ENCODE measurements around the gene ZNF32. TPM values are rescaled to one million over a fixed set of nuclear protein-coding genes. Genes with fewer than 3 reads are reported as not detected.
"Not testable (repeated sequence)": the region's sequence is repeated elsewhere in the genome, so short reads cannot be mapped to it uniquely, and the experiment has no call there.

Gene ZNF32
- total RNA-seq, 1 donor from 2014 or later: 45.1 TPM

DNA sequence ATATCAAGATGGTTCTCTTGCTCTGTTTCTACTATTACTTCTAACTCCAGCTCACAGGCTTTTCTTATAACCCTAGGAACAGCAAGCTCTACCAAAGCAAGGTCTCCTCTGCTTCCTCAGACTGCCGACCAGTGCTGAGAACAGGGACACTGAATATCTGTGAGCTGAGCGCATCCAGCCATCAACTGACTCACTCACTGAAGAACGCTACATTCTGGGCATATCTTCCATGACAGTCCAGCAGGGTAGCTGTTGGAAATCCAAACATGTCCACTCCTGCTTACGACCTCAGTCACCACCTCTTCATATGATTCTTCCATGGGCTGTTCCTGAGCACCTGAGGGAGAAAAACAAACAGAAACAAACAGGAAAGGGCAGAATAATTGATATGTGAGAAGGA is 2.8 kb downstream of the ZNF32 start:
- DNase-seq: no peak
- Histone ChIP-seq H3K27me3 (ENCODE audit: low read depth) (no peaks in the 10 kb centered on the region), H3K27ac (replicated peaks) (no peak overlapping the region), H3K4me3 (no peak overlapping the region), H3K9me3 (replicated peaks) (peaks cover 62% of the 10 kb centered on the region), H3K4me1 (peaks cover 19% of the 10 kb centered on the region), H3K36me3 (peaks cover 57% of the 10 kb centered on the region)
- TF ChIP-seq, protein P1, sequence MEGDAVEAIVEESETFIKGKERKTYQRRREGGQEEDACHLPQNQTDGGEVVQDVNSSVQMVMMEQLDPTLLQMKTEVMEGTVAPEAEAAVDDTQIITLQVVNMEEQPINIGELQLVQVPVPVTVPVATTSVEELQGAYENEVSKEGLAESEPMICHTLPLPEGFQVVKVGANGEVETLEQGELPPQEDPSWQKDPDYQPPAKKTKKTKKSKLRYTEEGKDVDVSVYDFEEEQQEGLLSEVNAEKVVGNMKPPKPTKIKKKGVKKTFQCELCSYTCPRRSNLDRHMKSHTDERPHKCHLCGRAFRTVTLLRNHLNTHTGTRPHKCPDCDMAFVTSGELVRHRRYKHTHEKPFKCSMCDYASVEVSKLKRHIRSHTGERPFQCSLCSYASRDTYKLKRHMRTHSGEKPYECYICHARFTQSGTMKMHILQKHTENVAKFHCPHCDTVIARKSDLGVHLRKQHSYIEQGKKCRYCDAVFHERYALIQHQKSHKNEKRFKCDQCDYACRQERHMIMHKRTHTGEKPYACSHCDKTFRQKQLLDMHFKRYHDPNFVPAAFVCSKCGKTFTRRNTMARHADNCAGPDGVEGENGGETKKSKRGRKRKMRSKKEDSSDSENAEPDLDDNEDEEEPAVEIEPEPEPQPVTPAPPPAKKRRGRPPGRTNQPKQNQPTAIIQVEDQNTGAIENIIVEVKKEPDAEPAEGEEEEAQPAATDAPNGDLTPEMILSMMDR (IDR thresholded peaks at IDR 0.05; ENCODE audit: borderline replicate concordance): no peak
- intact Hi-C loops (cut with micrococcal nuclease): no loop called here

DNA sequence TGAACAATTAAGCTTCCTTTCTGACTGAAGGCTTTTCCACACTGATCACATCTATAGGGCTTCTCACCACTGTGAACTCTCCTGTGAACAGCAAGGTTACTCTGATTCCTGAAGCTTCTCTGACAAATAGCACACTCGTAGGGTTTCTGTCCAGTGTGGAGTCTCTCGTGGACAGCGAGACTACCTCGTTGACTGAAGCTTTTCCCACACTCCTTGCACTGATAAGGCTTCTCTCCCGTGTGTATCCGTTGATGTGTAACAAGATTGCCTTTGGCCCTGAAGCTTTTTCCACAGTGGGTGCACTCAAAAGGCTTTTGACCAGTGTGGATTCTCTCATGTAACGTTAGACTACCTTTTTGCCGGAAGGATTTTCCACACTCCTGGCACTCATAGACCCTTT is 4.4 kb downstream of the ZNF32 start:
- H3K36me3 ChIP-seq: peaks cover 57% of the 10 kb centered on the region

DNA sequence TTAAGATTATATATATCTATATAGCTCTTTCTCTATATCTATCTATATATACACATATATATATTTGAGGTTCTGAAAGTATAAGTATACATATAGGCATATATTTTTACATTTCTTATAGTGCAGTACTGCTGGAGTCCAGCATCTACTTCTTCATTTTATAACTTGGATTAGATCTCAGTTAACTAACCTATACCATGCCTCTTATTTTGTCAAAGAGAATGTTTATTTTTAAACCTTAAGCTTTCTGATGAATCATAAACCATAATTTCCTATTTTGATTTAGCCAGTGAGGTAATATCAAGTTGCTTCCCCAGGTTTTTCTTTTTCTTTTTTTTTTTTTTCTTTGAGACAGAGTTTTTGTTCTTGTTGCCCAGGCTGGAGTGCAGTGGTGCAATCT is 8.1 kb downstream of the ZNF32 start:
- Histone ChIP-seq H3K9me3 (replicated peaks) (peaks cover 78% of the 10 kb centered on the region), H3K4me3 (no peak overlapping the region), H3K27me3 (ENCODE audit: low read depth) (no peaks in the 10 kb centered on the region), H3K36me3 (peaks cover 44% of the 10 kb centered on the region), H3K4me1 (no peaks in the 10 kb centered on the region), H3K27ac (replicated peaks) (no peak overlapping the region)
- intact Hi-C loops (cut with micrococcal nuclease): no loop called here
- no peak for DNase-seq
- TF ChIP-seq, protein P1 (IDR thresholded peaks at IDR 0.05; ENCODE audit: borderline replicate concordance): no peak

More for the DNA sequence above, 4.4 kb downstream of the ZNF32 start:
- Histone ChIP-seq H3K27ac (replicated peaks) (no peak overlapping the region), H3K4me1 (peaks cover 15% of the 10 kb centered on the region), H3K27me3 (ENCODE audit: low read depth) (no peaks in the 10 kb centered on the region), H3K9me3 (replicated peaks) (peaks cover 73% of the 10 kb centered on the region), H3K4me3 (no peak overlapping the region)
- intact Hi-C loops (cut with micrococcal nuclease): no loop called here
- TF ChIP-seq, protein P1 (IDR thresholded peaks at IDR 0.05; ENCODE audit: borderline replicate concordance): no peak
- no peak for DNase-seq

DNA sequence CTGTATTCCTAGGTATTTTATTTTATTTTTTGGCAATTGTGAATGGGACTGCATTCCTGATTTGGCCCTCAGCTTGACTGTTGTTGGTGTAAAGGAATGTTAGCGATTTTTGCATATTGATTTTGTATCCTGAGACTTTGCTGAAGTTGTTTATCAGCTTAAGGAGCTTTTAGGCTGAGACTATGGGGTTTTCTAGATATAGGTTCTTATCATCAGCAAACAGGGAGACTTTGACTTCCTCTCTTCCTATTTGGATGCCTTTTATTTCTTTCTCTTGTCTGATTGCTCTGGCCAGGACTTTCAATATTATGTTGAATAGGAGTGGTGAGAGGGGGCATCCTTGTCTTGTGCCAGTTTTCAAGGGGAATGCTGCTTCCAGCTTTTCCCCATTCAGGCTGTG is 12.9 kb downstream of the ZNF32 start:
- intact Hi-C loops (cut with micrococcal nuclease); DNase-seq; H3K27ac ChIP-seq (replicated peaks); H3K27me3 ChIP-seq (ENCODE audit: low read depth); H3K36me3 ChIP-seq; H3K4me1 ChIP-seq; H3K4me3 ChIP-seq: not testable (repeated sequence)
- H3K9me3 ChIP-seq (replicated peaks): peaks cover 56% of the 10 kb centered on the region

DNA sequence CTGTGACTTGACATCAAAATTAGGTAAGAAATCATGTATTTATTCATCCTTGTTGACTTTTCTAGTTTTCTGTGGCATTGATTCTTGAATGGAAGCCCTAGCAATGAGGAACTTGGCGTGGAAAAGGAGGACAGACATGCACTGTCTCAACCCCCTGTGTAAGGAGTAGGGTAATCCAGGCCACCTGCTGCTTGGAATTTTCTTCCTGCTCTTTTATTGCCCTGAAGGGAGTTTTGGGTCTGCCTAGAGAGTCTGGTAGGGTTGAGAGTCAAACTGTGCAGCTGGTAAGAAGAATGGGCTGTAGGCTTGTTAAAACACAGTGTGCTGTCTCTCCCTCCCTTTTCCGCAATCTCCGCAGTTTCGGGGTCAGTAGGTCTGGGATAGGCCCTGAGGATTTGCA is 19.7 kb downstream of the ZNF32 start:
- H3K4me3 ChIP-seq: no peak overlapping the region
- TF ChIP-seq, protein P1 (IDR thresholded peaks at IDR 0.05; ENCODE audit: borderline replicate concordance): no peak
- no peak for DNase-seq
- H3K9me3 ChIP-seq (replicated peaks): peaks cover 10% of the 10 kb centered on the region
- no peaks in the 10 kb centered on the region for H3K36me3 ChIP-seq
- H3K27me3 ChIP-seq (ENCODE audit: low read depth): no peaks in the 10 kb centered on the region
- intact Hi-C loops (cut with micrococcal nuclease): no loop called here
- no peaks in the 10 kb centered on the region for H3K4me1 ChIP-seq
- H3K27ac ChIP-seq (replicated peaks): no peak overlapping the region

DNA sequence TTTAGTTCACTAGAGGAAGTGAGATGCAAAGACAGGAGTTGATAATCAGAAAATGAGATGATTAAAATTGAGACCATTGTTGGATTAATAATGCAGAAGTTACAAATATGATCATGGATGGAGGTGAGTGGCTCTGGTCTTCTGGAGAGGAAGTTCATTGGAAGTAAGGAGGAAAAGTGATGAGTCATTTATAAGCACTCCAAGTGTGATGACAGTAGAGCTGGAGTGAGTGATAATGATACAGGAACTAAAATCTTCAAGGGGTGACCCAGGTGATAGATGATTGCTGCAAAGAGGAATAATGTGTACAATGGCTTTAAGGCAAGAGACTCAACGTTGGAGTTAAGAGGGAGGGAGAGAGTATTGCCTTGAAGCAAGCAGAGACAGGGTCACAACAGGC is 20.7 kb downstream of the ZNF32 start:
- no peaks in the 10 kb centered on the region for H3K27me3 ChIP-seq (ENCODE audit: low read depth)
- DNase-seq: no peak
- H3K9me3 ChIP-seq (replicated peaks): no peaks in the 10 kb centered on the region
- H3K27ac ChIP-seq (replicated peaks): no peak overlapping the region
- no peak overlapping the region for H3K4me3 ChIP-seq
- H3K4me1 ChIP-seq: no peaks in the 10 kb centered on the region
- H3K36me3 ChIP-seq: no peaks in the 10 kb centered on the region
- intact Hi-C loops (cut with micrococcal nuclease): no loop called here
- TF ChIP-seq, protein P1 (IDR thresholded peaks at IDR 0.05; ENCODE audit: borderline replicate concordance): no peak

Measured in left ventricle myocardium inferior (tissue), 1 donor.